Measurements from ENCODE around the gene CTTNBP2NL.
A peak's percentile ranks its signal among the peaks of the same experiment; 100 is the strongest.

The CTTNBP2NL gene

GRCh38 chr1:112506306-112506705 lies 110.3 kb downstream of the CTTNBP2NL start:
- H3K4me3 ChIP-seq (ENCODE audit: low read depth, low read length), result no peak overlapping the region
- no peak for TF ChIP-seq CTCF (IDR thresholded peaks at IDR 0.05; ENCODE audit: control insufficient read depth, extremely low read depth, insufficient read depth)
- DNase-seq (ENCODE audit: low read depth), result no peak

- DNase-seq (ENCODE audit: low read depth), result no peak
- TF ChIP-seq CTCF (IDR thresholded peaks at IDR 0.05; ENCODE audit: control insufficient read depth, extremely low read depth, insufficient read depth), result no peak
- H3K4me3 ChIP-seq (ENCODE audit: low read depth, low read length), result no peak overlapping the region
Measured at GRCh38 chr1:112506731-112507130, 110.7 kb downstream of the CTTNBP2NL start.

GRCh38 chr1:112507336-112507735 lies 111.3 kb downstream of the CTTNBP2NL start:
- TF ChIP-seq CTCF (IDR thresholded peaks at IDR 0.05; ENCODE audit: control insufficient read depth, extremely low read depth, insufficient read depth), result no peak
- no peak overlapping the region for H3K4me3 ChIP-seq (ENCODE audit: low read depth, low read length)
- no peak for DNase-seq (ENCODE audit: low read depth)

DNA sequence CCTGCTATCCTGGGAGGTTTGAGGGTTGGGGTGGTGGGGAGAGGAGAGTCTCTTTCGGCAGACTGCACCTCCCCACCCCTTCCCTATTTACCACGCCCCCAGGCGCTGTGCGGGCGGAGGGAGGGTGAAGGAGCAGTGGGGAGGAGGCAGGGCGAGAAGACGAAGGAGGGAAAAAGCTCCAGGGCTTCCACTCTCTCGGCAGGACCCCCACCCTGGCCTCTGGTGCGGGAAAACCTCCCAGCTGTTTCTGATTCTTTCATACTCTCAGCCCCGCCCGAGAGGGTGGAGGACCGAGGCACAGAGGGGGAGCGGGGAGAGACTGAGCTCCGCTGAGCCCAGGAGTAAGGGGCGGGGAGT lies 111.9 kb downstream of the CTTNBP2NL start:
- H3K4me3 ChIP-seq (ENCODE audit: low read depth, low read length), result peak overlapping the region; percentile 51
- DNase-seq (ENCODE audit: low read depth), result no peak
- no peak for TF ChIP-seq CTCF (IDR thresholded peaks at IDR 0.05; ENCODE audit: control insufficient read depth, extremely low read depth, insufficient read depth)

GRCh38 chr1:112508278-112509004 lies 112.4 kb downstream of the CTTNBP2NL start, which contains the start of gene WNT2B:
WNT2B (plus strand) TSS chr1:112508965; CDS start chr1:112509263, 298 bp downstream.
- DNase-seq (ENCODE audit: low read depth), result no peak
- peak within 1 kb of the TSS; percentile 51 for H3K4me3 ChIP-seq (ENCODE audit: low read depth, low read length)
- 0 out of 2 replicates have a peak, but pooled peaks have one; percentile 26 for TF ChIP-seq CTCF (IDR thresholded peaks at IDR 0.05; ENCODE audit: control insufficient read depth, extremely low read depth, insufficient read depth)

DNA sequence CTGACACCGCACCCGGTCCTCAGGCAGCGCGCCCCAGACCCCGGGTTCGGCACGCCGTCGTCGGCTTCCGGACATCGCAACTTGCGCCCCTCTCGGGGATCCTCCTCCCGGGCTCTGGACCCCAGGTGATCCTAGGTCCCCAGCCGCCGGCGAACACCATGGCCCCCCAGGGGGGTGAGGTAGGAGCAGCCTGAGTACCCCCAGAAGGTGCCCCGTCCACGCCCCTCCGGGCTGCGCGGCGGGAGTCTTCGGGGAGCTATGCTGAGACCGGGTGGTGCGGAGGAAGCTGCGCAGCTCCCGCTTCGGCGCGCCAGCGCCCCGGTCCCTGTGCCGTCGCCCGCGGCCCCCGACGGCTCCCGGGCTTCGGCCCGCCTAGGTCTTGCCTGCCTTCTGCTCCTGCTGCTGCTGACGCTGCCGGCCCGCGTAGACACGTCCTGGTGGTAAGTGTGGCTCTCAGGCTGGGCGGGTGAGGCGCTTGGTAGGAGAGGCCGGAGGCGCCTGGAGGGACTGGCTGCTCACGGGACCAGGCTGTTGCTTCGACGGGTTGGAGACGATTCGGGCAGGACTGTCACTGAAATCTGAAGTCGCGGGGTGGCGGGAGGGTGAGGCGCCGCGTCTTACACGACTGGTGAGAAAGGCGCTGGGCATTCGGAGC lies 113.1 kb downstream of the CTTNBP2NL start:
- H3K4me3 ChIP-seq (ENCODE audit: low read depth, low read length), result peak overlapping the region; percentile 51; the same call in 1 of the 2 replicates
- DNase-seq (ENCODE audit: low read depth), result no peak
- no peak for TF ChIP-seq CTCF (IDR thresholded peaks at IDR 0.05; ENCODE audit: control insufficient read depth, extremely low read depth, insufficient read depth)

Data from LNCaP clone FGC (cell line).